ENCODE results near the gene DLGAP1. TPM values are rescaled to one million over a fixed set of nuclear protein-coding genes. Genes with fewer than 3 reads are reported as not detected.
A peak's percentile ranks its signal among the peaks of the same experiment; 100 is the strongest.

Gene DLGAP1
- polyA plus RNA-seq, 1 of the 3 experiments (the other 2 are of a cell fraction): not detected

- no peaks in the 10 kb centered on the region for H3K9me2 ChIP-seq
- CTCF ChIA-PET: interaction anchor here (0.6 to 2.5 kb wide), 3 partner anchors 39 to 453 kb away, joined by 3 to 9 read pairs (median 4); no protein-coding TSS in a partner anchor
- H3K4me2 ChIP-seq: no peak overlapping the region
- H3K9me3 ChIP-seq: no peaks in the 10 kb centered on the region
- no peaks in the 10 kb centered on the region for H4K20me1 ChIP-seq (ENCODE audit: insufficient read depth)
- H3K79me2 ChIP-seq (ENCODE audit: insufficient read depth): no peaks in the 10 kb centered on the region
- H3F3A ChIP-seq (replicated peaks; ENCODE audit: insufficient read depth): no peaks in the 10 kb centered on the region
- H3K27ac ChIP-seq (ENCODE audit: low read depth in 2 of 2, low read length in 1 of 2): no peak overlapping the region
- H3K4me1 ChIP-seq (ENCODE audit: control insufficient read depth in 1 of 2, insufficient read depth in 2 of 2, low read depth in 1 of 2, low read length in 1 of 2): peaks cover 0 to under 1% of the 10 kb centered on the region in 2 experiments; a peak in 2 of 4 replicates
- no peak overlapping the region for H3K9ac ChIP-seq
- H3K27me3 ChIP-seq (ENCODE audit: insufficient read depth): no peaks in the 10 kb centered on the region
- no peak overlapping the region for H2AFZ ChIP-seq (ENCODE audit: low read depth)
- DNase-seq: peak; percentile 25
- WGBS (ENCODE audit: low lambda C conversion rate): 86% methylated on average over 9 of the region's 9 CpGs
- TF ChIP-seq FOXJ3 (CRISPR knock-in tag; IDR thresholded peaks at IDR 0.05): no peak
- no peak for TF ChIP-seq RXRA (IDR thresholded peaks at IDR 0.05; ENCODE audit: borderline replicate concordance, low read depth)
- TF ChIP-seq MEF2A (IDR thresholded peaks at IDR 0.05; ENCODE audit: borderline replicate concordance, low read depth): no peak
- TF ChIP-seq CTCF (IDR thresholded peaks at IDR 0.05): no peak
- no peak for TF ChIP-seq EP300 (IDR thresholded peaks at IDR 0.05; ENCODE audit: borderline replicate concordance in 1 of 2, low read depth in 1 of 2, low read length in 1 of 2)
- no peak for TF ChIP-seq MXI1 (IDR thresholded peaks at IDR 0.05; ENCODE audit: low read depth, low read length)
- TF ChIP-seq, protein P1, sequence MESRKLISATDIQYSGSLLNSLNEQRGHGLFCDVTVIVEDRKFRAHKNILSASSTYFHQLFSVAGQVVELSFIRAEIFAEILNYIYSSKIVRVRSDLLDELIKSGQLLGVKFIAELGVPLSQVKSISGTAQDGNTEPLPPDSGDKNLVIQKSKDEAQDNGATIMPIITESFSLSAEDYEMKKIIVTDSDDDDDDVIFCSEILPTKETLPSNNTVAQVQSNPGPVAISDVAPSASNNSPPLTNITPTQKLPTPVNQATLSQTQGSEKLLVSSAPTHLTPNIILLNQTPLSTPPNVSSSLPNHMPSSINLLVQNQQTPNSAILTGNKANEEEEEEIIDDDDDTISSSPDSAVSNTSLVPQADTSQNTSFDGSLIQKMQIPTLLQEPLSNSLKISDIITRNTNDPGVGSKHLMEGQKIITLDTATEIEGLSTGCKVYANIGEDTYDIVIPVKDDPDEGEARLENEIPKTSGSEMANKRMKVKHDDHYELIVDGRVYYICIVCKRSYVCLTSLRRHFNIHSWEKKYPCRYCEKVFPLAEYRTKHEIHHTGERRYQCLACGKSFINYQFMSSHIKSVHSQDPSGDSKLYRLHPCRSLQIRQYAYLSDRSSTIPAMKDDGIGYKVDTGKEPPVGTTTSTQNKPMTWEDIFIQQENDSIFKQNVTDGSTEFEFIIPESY (IDR thresholded peaks at IDR 0.05; ENCODE audit: borderline replicate concordance, low read depth): no peak
- no peak for TF ChIP-seq USF2 (IDR thresholded peaks at IDR 0.05; ENCODE audit: borderline replicate concordance, low read depth, low read length)
- no peak for TF ChIP-seq GATA2 (CRISPR knock-in tag; IDR thresholded peaks at IDR 0.05)
- no peak for TF ChIP-seq FOXM1 (IDR thresholded peaks at IDR 0.05; ENCODE audit: low read depth)
- no peak for TF ChIP-seq EZH2phosphoT487 (IDR thresholded peaks at IDR 0.05; ENCODE audit: borderline replicate concordance, low read depth)
- TF ChIP-seq TCF12 (IDR thresholded peaks at IDR 0.05): no peak
- TF ChIP-seq GABPA (IDR thresholded peaks at IDR 0.05; ENCODE audit: low read depth): no peak
- TF ChIP-seq, protein P2, sequence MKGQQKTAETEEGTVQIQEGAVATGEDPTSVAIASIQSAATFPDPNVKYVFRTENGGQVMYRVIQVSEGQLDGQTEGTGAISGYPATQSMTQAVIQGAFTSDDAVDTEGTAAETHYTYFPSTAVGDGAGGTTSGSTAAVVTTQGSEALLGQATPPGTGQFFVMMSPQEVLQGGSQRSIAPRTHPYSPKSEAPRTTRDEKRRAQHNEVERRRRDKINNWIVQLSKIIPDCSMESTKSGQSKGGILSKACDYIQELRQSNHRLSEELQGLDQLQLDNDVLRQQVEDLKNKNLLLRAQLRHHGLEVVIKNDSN (IDR thresholded peaks at IDR 0.05; ENCODE audit: borderline replicate concordance, low read depth): no peak
- TF ChIP-seq TEAD4 (IDR thresholded peaks at IDR 0.05; ENCODE audit: borderline replicate concordance, insufficient read depth): no peak
- no peak for TF ChIP-seq RCOR1 (IDR thresholded peaks at IDR 0.05; ENCODE audit: low read length)
- TF ChIP-seq, protein P3, sequence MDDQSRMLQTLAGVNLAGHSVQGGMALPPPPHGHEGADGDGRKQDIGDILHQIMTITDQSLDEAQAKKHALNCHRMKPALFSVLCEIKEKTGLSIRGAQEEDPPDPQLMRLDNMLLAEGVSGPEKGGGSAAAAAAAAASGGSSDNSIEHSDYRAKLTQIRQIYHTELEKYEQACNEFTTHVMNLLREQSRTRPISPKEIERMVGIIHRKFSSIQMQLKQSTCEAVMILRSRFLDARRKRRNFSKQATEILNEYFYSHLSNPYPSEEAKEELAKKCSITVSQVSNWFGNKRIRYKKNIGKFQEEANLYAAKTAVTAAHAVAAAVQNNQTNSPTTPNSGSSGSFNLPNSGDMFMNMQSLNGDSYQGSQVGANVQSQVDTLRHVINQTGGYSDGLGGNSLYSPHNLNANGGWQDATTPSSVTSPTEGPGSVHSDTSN (IDR thresholded peaks at IDR 0.05): no peak
- POLR2A ChIA-PET: no interaction called here
- H3K36me3 ChIP-seq (replicated peaks in 1 of 2; ENCODE audit: control insufficient read depth in 1 of 2, insufficient read depth in 2 of 2, low read length in 1 of 2): no peaks in the 10 kb centered on the region
- H3K4me3 ChIP-seq (ENCODE audit: low read depth in 2 of 2, low read length in 1 of 2): no peak overlapping the region
Measured at GRCh38 chr18:3493501-3494244, 961.4 kb downstream of the DLGAP1 start.
